Keratinocyte (primary cell): Measurements from ENCODE around the gene UGGT2.

Experiments
- EZH2 ChIP-seq: IDR thresholded peaks from one replicate; pipeline ENCODE4 v1.6.1; 2012; ENCODE audit warnings: inconsistent platforms, mild to moderate bottlenecking, low read length, moderate library complexity
- TF ChIP-seq, protein P1 (sequence below), 3 experiments: IDR thresholded peaks in 1 of 3; conservative IDR thresholded peaks in 1 of 3; optimal IDR thresholded peaks in 1 of 3; 2 replicates in 2 of 3; 3 replicates in 1 of 3; pipeline versions ENCODE3 to v1.5.1; 2011; ENCODE audit warnings: low read length in 3 of 3, mild to moderate bottlenecking in 3 of 3, moderate library complexity in 2 of 3, control low read depth in 1 of 3, inconsistent platforms in 1 of 3; ENCODE audit not compliant: insufficient read depth in 2 of 3; ENCODE audit errors: extremely low read depth in 1 of 3

GRCh38 chr13:96093296-96094006 is 40.2 kb upstream of the UGGT2 start:
- TF ChIP-seq, protein P1, sequence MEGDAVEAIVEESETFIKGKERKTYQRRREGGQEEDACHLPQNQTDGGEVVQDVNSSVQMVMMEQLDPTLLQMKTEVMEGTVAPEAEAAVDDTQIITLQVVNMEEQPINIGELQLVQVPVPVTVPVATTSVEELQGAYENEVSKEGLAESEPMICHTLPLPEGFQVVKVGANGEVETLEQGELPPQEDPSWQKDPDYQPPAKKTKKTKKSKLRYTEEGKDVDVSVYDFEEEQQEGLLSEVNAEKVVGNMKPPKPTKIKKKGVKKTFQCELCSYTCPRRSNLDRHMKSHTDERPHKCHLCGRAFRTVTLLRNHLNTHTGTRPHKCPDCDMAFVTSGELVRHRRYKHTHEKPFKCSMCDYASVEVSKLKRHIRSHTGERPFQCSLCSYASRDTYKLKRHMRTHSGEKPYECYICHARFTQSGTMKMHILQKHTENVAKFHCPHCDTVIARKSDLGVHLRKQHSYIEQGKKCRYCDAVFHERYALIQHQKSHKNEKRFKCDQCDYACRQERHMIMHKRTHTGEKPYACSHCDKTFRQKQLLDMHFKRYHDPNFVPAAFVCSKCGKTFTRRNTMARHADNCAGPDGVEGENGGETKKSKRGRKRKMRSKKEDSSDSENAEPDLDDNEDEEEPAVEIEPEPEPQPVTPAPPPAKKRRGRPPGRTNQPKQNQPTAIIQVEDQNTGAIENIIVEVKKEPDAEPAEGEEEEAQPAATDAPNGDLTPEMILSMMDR (optimal IDR thresholded peaks at IDR 0.05 in 1 of 3, IDR thresholded peaks at IDR 0.05 in 1 of 3, conservative IDR thresholded peaks at IDR 0.05 in 1 of 3; ENCODE audit: extremely low read depth in 1 of 3, insufficient read depth in 2 of 3, low read length in 3 of 3), result no peak
- no peak for TF ChIP-seq EZH2
